Transverse colon (tissue), 3 donors: ENCODE measurements around the gene ABCA10.

Experiments
- CTCF ChIP-seq, 5 experiments: fragments of 200-600 bp in 3 of 5; fragments of 450-650 bp in 2 of 5; sonication (generic) in 3 of 5; IDR thresholded peaks; 1 replicate in 2 of 5; 2 replicates in 3 of 5; pipeline ENCODE4 v1.5.1; 2016 to 2017; ENCODE audit warnings: antibody characterized with exemption in 5 of 5, inconsistent platforms in 3 of 5, mild to moderate bottlenecking in 2 of 5, moderate library complexity in 1 of 5
- POLR2A ChIP-seq: fragments of 450-650 bp; IDR thresholded peaks from one replicate; pipeline ENCODE4 v1.6.1; 2016; ENCODE audit warnings: antibody characterized with exemption, mild to moderate bottlenecking, moderate library complexity

DNA sequence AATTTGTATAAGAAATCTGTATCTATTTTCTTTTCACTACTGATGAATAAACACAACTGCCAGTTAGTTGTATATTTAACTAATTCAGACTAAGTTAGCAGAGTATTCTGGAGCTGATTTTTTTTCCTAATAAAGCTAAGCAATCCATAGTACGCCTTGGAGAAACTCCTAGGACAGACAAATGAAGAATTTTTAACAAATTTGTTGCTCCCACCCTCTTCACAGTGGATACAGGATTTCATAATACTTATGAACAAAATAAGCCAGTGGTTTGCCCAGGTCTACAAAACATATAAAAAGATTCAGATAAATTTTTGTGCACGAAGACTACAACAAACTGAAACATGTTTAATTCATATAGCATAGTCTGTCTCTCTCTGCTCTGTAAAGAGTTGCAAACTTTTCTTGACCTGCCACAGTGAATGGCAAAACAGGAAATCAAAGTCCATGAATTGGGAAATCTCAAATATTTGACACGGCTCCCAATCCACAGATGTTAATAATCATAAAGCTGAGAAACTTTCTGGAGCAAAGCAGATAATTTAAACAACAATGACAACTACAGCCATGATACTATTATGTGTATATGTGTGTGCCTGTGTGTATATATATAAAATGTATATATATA is 86.3 kb downstream of the ABCA10 start:
- TF ChIP-seq POLR2A (no peak), CTCF (IDR thresholded peaks at IDR 0.05) (no peak)
